SHP77 (cell line): ENCODE data around the gene RNF126.
"Not testable (repeated sequence)": the region's sequence is repeated elsewhere in the genome, so short reads cannot be mapped to it uniquely, and the experiment has no call there.

Experiments used
- DNase-seq, 2 experiments: peaks; one replicate each; lab custom pipeline; 2025; lab: John Stamatoyannopoulos, UW

Gene RNF126

DNA sequence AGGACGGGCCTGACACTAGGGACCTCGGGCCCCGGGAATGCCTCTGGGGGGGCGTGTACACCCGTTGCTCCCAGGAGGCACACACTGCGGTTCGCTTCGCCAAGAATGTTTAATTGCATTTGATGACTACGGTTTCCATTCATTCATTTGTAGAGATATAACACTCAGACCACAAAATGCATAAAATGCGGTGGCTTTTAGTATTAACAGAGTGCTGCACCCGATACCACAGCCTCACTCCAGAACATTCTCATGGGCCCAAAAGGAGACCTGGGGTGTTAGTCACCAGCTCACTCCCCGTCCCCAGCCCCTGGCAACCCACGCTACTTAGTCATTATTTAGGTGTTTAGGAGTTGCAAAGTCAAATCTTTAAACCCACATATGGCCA, 51.5 kb downstream of the RNF126 start:
- no peak for DNase-seq

GRCh38 chr19:610801-611480, 52.1 kb downstream of the RNF126 start:
- peak in 1 of 2 experiments; percentile 40 for DNase-seq

DNA sequence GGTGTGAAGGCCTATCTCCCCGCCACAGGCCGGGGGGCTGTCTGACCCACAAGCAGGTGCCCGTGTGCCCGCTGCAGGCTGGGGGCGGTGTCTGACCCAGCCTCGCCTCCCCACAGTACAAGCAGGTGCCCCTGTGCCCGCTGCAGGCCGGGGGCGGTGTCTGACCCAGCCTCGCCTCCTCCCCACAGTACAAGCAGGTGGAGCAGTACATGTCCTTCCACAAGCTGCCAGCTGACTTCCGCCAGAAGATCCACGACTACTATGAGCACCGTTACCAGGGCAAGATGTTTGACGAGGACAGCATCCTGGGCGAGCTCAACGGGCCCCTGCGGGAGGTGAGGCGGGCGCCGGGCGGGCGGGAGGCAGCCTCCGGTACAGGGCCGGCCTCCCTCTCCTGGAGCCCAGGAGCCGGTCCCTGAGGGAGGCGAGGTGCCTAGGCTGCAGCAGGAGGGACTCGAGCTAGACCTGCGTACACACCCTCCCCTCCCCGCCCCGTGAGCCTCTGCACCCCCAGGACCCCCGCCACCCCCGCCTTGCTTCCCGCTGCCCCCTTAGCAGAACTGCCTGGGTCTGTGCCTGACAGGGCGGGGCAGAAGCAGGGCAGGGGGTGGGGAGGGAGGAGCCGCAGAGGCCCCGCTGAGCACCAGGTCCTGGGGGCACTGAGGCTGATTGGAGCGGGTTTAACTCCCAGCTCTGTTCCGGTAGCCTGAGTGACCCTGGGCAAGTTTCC, 52.8 kb downstream of the RNF126 start:
- DNase-seq = peak; percentile 76 to 85

GRCh38 chr19:609004-609346, 54.0 kb downstream of the RNF126 start:
- DNase-seq = peak in 1 of 2 experiments; percentile 59

- DNase-seq = no peak
Measured at GRCh38 chr19:608155-609003, 54.6 kb downstream of the RNF126 start.

DNA sequence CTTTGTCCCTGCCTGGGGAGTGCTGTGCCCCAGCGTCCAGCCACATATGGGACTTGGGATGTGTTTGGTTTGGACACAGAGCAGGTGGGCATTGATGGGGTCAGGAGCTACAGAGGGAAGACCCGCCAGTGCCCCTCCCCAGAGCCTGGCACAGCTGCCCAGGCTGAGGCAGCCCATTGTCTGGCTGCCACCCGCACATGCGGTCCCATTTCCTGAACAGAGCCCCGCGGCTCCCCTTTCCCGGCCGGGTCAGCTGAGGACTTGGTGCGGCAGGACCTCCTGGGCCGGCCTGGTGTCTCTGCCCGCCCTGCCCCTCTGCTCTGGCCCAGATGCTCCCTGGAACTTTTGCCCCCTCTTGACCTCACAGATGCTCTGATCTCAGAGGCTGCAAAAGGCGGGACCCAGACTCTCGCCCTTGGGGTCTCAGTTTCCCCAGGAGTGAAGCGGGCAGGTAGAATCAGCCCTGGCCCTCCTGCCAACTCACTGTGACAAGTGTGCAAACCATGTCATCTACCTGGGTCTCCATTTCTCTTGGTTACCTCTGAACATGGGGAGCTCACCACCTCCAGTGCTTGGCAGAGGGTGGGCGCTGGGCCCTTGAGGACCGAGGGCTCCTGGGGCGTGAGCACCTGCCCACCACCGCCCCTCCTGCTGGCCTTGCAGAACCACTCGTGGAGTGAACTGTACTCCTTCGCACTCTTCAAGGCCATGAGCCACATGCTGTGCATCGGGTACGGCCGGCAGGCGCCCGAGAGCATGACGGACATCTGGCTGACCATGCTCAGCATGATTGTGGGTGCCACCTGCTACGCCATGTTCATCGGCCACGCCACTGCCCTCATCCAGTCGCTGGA, 55.5 kb downstream of the RNF126 start:
- DNase-seq = no peak

GRCh38 chr19:605061-605971, 57.7 kb downstream of the RNF126 start:
- DNase-seq = not testable (repeated sequence)

GRCh38 chr19:604355-604754, 58.7 kb downstream of the RNF126 start:
- DNase-seq = no peak

DNA sequence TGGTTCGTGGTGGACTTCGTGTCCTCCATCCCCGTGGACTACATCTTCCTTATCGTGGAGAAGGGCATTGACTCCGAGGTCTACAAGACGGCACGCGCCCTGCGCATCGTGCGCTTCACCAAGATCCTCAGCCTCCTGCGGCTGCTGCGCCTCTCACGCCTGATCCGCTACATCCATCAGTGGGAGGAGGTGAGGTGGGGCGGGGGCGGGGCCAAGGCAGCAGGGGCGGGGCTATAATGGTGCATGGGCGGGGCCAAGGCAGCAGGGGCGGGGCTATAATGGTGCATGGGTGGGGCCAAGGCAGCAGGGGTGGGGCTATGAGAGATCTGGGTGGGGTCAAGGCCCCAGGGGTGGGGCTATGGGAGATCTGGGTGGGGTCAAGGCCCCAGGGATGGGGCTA, 59.2 kb downstream of the RNF126 start:
- not testable (repeated sequence) for DNase-seq

DNA sequence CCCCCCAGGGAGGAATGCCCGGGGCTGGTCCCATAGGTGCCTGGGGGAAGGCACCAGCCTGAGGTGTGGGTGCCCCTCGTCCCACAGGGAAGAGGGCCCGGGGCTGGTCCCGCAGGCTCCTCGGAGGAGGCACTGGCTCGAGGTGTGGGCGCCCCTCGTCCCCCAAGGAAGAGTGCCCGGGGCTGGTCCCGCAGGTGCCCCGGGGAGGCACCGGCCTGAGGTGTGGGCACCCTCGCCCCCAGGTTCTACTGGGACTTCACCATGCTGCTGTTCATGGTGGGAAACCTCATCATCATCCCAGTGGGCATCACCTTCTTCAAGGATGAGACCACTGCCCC, 59.7 kb downstream of the RNF126 start:
- not testable (repeated sequence) for DNase-seq

GRCh38 chr19:602391-603301, 60.4 kb downstream of the RNF126 start:
- no peak for DNase-seq

- DNase-seq = no peak
Measured at GRCh38 chr19:601790-602189, 61.2 kb downstream of the RNF126 start.

GRCh38 chr19:601310-601709, 61.7 kb downstream of the RNF126 start:
- DNase-seq = no peak
